AG04449 (cell line): ENCODE results near the gene TMEM98.

Experiments used
- CTCF ChIA-PET: fragments of 350-600 bp; formaldehyde crosslinking; extraction: SDS; loops from one replicate; lab custom pipeline; 2021; ENCODE audit warnings: antibody characterized with exemption; lab: Yijun Ruan, JAX
- POLR2A ChIA-PET: fragments of 400-600, 350-600 bp; formaldehyde crosslinking; extraction: SDS; loops from one replicate; lab custom pipeline; 2020; ENCODE audit warnings: antibody characterized with exemption, inconsistent platforms; lab: Yijun Ruan, JAX
- DNase-seq: peaks from one replicate; pipeline ENCODE4 v3.0.0-alpha.2; 2010; ENCODE audit warnings: low read depth, low spot score
- H3K4me3 ChIP-seq: 2 replicates; pipeline ENCODE4 v1.5.1; 2011; ENCODE audit warnings: low read depth, mild to moderate bottlenecking, control low read depth, low read length
- TF ChIP-seq, protein P1 (sequence below): IDR thresholded peaks from one replicate; pipeline ENCODE4 v1.5.1; 2011; ENCODE audit warnings: mild to moderate bottlenecking, moderate library complexity, low read length, control low read depth, inconsistent platforms; ENCODE audit not compliant: insufficient read depth; ENCODE audit errors: missing control alignments

Gene TMEM98

DNA sequence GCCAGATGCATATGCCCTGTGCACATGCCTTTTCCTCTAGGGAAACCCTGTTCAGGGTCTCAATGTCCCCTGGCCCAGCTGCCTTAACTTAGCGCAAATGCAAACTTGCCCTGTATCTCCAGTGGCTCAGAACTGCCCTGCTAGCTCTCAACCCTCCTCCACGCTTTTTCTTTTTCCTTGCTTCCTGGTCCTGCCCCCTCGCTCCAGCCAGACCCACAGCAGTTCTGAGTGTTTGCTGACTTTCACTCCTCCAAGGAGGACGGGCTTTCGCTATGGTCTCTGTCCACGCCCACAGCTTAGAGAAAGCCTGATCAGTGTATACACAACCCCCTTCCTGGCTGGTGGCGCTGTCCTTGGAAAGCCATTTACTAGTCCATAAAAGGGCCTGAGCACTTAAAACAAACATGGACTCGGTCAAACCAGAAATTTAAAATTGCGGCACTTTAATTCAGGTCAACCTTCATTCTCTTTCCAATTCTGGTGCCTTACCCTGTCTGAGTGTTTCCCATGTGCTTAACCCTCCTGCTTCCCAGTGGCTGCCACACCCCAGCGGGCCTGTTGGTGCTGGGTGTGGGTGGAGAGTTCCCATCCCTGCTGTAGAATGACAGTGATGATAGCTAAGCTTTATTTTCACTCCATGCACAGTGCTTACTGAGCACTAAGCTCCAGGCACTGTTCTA lies 15.6 kb upstream of the TMEM98 start:
- ChIA-PET POLR2A (no interaction called here), CTCF (interaction anchor here (0.7 to 2.7 kb wide), 8 partner anchors 12 to 135 kb away, joined by 3 to 27 read pairs (median 3); partner anchors contain the start of genes MYO1D and TMEM98)
- TF ChIP-seq, protein P1, sequence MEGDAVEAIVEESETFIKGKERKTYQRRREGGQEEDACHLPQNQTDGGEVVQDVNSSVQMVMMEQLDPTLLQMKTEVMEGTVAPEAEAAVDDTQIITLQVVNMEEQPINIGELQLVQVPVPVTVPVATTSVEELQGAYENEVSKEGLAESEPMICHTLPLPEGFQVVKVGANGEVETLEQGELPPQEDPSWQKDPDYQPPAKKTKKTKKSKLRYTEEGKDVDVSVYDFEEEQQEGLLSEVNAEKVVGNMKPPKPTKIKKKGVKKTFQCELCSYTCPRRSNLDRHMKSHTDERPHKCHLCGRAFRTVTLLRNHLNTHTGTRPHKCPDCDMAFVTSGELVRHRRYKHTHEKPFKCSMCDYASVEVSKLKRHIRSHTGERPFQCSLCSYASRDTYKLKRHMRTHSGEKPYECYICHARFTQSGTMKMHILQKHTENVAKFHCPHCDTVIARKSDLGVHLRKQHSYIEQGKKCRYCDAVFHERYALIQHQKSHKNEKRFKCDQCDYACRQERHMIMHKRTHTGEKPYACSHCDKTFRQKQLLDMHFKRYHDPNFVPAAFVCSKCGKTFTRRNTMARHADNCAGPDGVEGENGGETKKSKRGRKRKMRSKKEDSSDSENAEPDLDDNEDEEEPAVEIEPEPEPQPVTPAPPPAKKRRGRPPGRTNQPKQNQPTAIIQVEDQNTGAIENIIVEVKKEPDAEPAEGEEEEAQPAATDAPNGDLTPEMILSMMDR: no peak
- DNase-seq: no peak
- H3K4me3 ChIP-seq: no peak overlapping the region

DNA sequence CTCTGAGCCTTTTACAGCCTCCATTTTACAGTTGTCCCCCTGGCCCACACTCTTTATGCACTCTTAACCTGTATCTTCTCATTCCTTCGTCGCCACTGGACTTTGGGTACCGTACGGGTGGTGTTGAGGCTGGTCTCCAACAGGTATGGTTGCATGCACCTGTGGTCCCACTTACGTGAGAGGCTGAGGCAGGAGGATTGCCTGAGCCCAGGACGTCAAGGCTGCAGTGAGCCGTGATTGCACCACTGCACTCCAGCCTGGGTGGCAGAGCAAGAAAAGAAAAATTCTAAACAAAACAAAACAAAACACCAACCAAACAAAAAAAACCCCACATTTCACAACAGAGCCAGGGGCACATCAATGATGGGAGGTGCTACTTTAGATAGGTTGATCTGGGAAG lies 14.4 kb upstream of the TMEM98 start:
- TF ChIP-seq, protein P1: no peak
- POLR2A ChIA-PET: no interaction called here
- CTCF ChIA-PET: interaction anchor here (2.7 kb wide), 1 partner anchor 37 kb away, joined by 27 read pairs; the partner anchor contains the start of gene MYO1D
- H3K4me3 ChIP-seq: no peak overlapping the region
- DNase-seq: no peak

DNA sequence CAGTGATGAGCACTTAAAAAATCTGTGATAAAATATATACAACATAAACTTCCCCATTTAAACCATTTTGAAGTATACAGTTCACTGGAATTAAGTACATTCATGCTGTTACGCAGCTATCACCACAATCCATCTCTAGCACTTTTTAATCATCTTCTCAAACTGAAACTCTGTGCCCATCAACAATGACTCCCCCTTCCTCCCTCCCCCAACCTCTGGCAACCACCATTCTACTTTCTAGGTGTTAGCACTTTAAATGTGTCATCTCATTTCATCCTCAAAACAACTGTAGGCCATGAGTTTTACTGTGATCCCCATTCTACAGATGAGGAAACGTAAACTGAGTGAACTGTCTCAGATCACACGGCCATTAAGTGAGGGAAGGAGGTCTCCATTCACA lies 13.8 kb upstream of the TMEM98 start:
- TF ChIP-seq, protein P1: no peak
- H3K4me3 ChIP-seq: no peak overlapping the region
- DNase-seq: no peak
- ChIA-PET CTCF (interaction anchor here (1.0 to 3.4 kb wide), 4 partner anchors 9 to 131 kb away, joined by 4 to 22 read pairs (median 8); partner anchors contain the start of gene MYO1D), POLR2A (no interaction called here)

DNA sequence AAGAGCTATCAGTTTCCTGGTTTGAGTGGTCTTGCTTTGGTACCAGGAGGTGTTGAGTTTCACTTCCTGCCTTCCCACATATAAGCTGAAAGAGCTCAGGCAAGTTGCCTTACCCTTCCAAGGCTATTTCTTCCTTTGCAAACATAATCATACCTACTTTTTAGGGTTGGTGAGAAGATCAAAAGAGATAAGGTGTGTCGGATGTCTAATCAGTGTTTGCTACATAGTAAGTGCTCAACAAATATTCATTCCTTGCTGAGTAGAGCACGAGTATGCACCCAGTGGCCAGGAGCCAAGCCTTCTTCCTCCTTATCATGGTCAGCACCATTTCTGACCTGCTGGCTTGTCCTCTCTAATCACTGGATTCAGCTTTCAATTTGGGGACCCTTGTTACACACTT lies 12.7 kb upstream of the TMEM98 start:
- DNase-seq: no peak
- ChIA-PET CTCF (interaction anchor here (1.0 to 3.4 kb wide), 6 partner anchors 9 to 132 kb away, joined by 3 to 22 read pairs (median 6); partner anchors contain the start of gene MYO1D), POLR2A (no interaction called here)
- H3K4me3 ChIP-seq: no peak overlapping the region
- TF ChIP-seq, protein P1: no peak

DNA sequence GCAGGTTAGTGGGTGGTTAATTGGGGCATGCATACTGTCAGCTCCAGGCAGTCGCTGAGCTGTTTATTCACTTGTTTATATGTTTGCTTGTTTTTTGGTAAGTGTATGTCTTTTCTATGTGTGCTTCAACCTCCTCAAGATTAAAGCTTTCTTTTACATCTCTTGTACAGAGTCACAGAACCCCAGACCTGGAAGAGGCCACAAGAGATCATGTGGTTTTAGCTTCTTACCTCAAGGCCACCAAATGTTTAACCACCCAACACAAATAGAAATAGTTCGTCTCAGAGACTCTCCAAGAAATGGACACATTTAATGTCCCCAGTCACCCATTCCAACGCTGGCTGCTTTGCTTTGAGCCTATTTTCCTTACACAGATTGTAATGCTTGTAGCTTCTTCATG lies 11.8 kb upstream of the TMEM98 start:
- POLR2A ChIA-PET: no interaction called here
- DNase-seq: no peak
- H3K4me3 ChIP-seq: no peak overlapping the region
- TF ChIP-seq, protein P1: no peak
- CTCF ChIA-PET: interaction anchor here (1.1 to 3.4 kb wide), 5 partner anchors 8 to 133 kb away, joined by 3 to 22 read pairs (median 6); partner anchors contain the start of genes MYO1D and TMEM98

DNA sequence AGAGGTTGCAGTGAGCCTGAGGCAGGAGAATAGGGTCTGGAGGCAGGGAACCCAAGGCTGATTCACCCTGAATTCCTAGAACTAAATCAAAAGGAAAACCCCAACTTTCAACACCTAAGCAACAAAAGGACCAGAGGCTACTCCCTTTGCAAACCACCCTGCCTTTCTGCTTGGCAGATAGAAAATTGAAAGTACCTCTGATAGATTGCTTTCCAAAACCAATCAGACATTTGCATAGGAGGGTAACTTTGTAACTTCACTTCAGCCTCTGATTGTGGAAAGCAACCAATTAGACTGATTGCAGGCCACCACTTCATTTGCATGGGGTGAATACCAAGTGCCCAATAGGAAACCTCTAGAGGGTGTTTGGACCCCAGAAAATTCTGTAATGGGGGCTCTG lies 10.9 kb upstream of the TMEM98 start:
- ChIA-PET POLR2A (no interaction called here), CTCF (interaction anchor here (1.3 to 3.4 kb wide), 2 partner anchors 11 to 40 kb away, joined by 6 to 22 read pairs; partner anchors contain the start of genes MYO1D and TMEM98)
- DNase-seq: no peak
- TF ChIP-seq, protein P1: no peak
- H3K4me3 ChIP-seq: no peak overlapping the region
